ENCODE measurements around the gene C2orf78. TPM values are rescaled to one million over a fixed set of nuclear protein-coding genes. Genes with fewer than 3 reads are reported as not detected.
A peak's percentile ranks its signal among the peaks of the same experiment; 100 is the strongest.

Gene C2orf78
- total and polyA plus RNA-seq, 4 donors: 0.02 TPM; not detected in 3

GRCh38 chr2:73841912-73842738 lies 58.1 kb downstream of the C2orf78 start:
- no peak overlapping the region for H3K27ac ChIP-seq (ENCODE audit: low read depth in 1 of 2, low read length in 2 of 2)
- H3K9ac ChIP-seq (ENCODE audit: low read depth in 1 of 2, low read length in 2 of 2): no peak overlapping the region
- H3K4me1 ChIP-seq (ENCODE audit: control insufficient read depth in 4 of 4, insufficient read depth in 4 of 4, low read length in 3 of 4): peaks cover 0 to 9% (median 3%) of the 10 kb centered on the region in 4 donors
- H3K27me3 ChIP-seq (ENCODE audit: control insufficient read depth in 4 of 4, insufficient read depth in 4 of 4, low read length in 3 of 4): no peaks in the 10 kb centered on the region
- no peak for TF ChIP-seq TAF1 (conservative IDR thresholded peaks at IDR 0.05)
- peak in 1 of 2 donors; percentile 27 for TF ChIP-seq HNF4A (conservative IDR thresholded peaks at IDR 0.05)
- WGBS: 36% methylated on average over 5 of the region's 5 CpGs
- no peak overlapping the region for H3K4me3 ChIP-seq (ENCODE audit: low read depth in 1 of 3, low read length in 3 of 3)
- no peaks in the 10 kb centered on the region for H3K9me3 ChIP-seq (ENCODE audit: control insufficient read depth in 4 of 4, low read length in 3 of 4)
- peaks cover 0 to 27% (median 15%) of the 10 kb centered on the region in 4 donors for H3K36me3 ChIP-seq (ENCODE audit: control insufficient read depth in 4 of 4, insufficient read depth in 3 of 4, low read depth in 1 of 4, low read length in 3 of 4)
- DNase-seq (ENCODE audit: low spot score): no peak

GRCh38 chr2:73842739-73843019 lies 58.7 kb downstream of the C2orf78 start:
- H3K4me3 ChIP-seq (ENCODE audit: low read depth in 1 of 3, low read length in 3 of 3): no peak overlapping the region
- WGBS: 91% methylated on average over 1 of the region's 1 CpG
- H3K9ac ChIP-seq (ENCODE audit: low read depth in 1 of 2, low read length in 2 of 2): no peak overlapping the region
- no peaks in the 10 kb centered on the region for H3K27me3 ChIP-seq (ENCODE audit: control insufficient read depth in 4 of 4, insufficient read depth in 4 of 4, low read length in 3 of 4)
- H3K27ac ChIP-seq (ENCODE audit: low read depth in 1 of 2, low read length in 2 of 2): no peak overlapping the region
- H3K9me3 ChIP-seq (ENCODE audit: control insufficient read depth in 4 of 4, low read length in 3 of 4): no peaks in the 10 kb centered on the region
- TF ChIP-seq EGR1 (IDR thresholded peaks at IDR 0.05; ENCODE audit: low read depth in 2 of 2): no peak
- no peak for TF ChIP-seq REST (IDR thresholded peaks at IDR 0.05)
- no peak for TF ChIP-seq HNF4A (conservative IDR thresholded peaks at IDR 0.05)
- TF ChIP-seq CTCF (IDR thresholded peaks at IDR 0.05; ENCODE audit: low read depth, low read length, missing input control): no peak
- TF ChIP-seq ZBTB33 (IDR thresholded peaks at IDR 0.05): no peak
- no peak for TF ChIP-seq TAF1 (conservative IDR thresholded peaks at IDR 0.05)
- no peak for TF ChIP-seq FOXA2 (IDR thresholded peaks at IDR 0.05)
- no peak for TF ChIP-seq RAD21 (IDR thresholded peaks at IDR 0.05)
- no peak for TF ChIP-seq SP1 (IDR thresholded peaks at IDR 0.05)
- no peak for TF ChIP-seq FOXA1 (IDR thresholded peaks at IDR 0.05)
- no peak for TF ChIP-seq JUND (IDR thresholded peaks at IDR 0.05)
- no peak for TF ChIP-seq RXRA (IDR thresholded peaks at IDR 0.05)
- TF ChIP-seq, protein P1, sequence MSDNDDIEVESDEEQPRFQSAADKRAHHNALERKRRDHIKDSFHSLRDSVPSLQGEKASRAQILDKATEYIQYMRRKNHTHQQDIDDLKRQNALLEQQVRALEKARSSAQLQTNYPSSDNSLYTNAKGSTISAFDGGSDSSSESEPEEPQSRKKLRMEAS (IDR thresholded peaks at IDR 0.05): no peak
- TF ChIP-seq HNF4G (IDR thresholded peaks at IDR 0.05): no peak
- TF ChIP-seq NR2F2 (IDR thresholded peaks at IDR 0.05): no peak
- TF ChIP-seq GABPA (IDR thresholded peaks at IDR 0.05 in 1 of 2, conservative IDR thresholded peaks at IDR 0.05 in 1 of 2): no peak
- H3K4me1 ChIP-seq (ENCODE audit: control insufficient read depth in 4 of 4, insufficient read depth in 4 of 4, low read length in 3 of 4): peaks cover 0 to 9% (median 3%) of the 10 kb centered on the region in 4 donors
- no peak for DNase-seq (ENCODE audit: low spot score)
- peaks cover 0 to 33% (median 19%) of the 10 kb centered on the region in 4 donors for H3K36me3 ChIP-seq (ENCODE audit: control insufficient read depth in 4 of 4, insufficient read depth in 3 of 4, low read depth in 1 of 4, low read length in 3 of 4)
